Measurements from ENCODE around the gene STRIP1. TPM values are rescaled to one million over a fixed set of nuclear protein-coding genes. Genes with fewer than 3 reads are reported as not detected.

The STRIP1 gene
- total RNA-seq, 6 experiments from 2014 or later: 9.9 to 15.5 (median 12.4) TPM

GRCh38 chr1:110002695-110003094 is 31.7 kb upstream of the STRIP1 start:
- no peak for TF ChIP-seq POLR2A (IDR thresholded peaks at IDR 0.05)
- TF ChIP-seq CTCF (IDR thresholded peaks at IDR 0.05): no peak
- WGBS (ENCODE audit: insufficient coverage, low coverage, low lambda C conversion rate, missing lambda C conversion rate): 83% methylated on average over 1 of the region's 1 CpG
- no peaks in the 10 kb centered on the region for H3K9me3 ChIP-seq
- H3K27ac ChIP-seq: peak overlapping the region in 1 of 3 donors; percentile 35
- intact Hi-C loops (cut with DNase I): no loop called here
- H3K27me3 ChIP-seq: no peaks in the 10 kb centered on the region
- DNase-seq: no peak
- peaks cover 0 to 52% (median 17%) of the 10 kb centered on the region in 4 donors for H3K4me1 ChIP-seq
- H3K4me3 ChIP-seq: no peak overlapping the region
- no peak for ATAC-seq
- no peaks in the 10 kb centered on the region for H3K36me3 ChIP-seq

- intact Hi-C loops (cut with DNase I): no loop called here
- Histone ChIP-seq H3K4me1 (peaks cover 0 to 64% (median 22%) of the 10 kb centered on the region in 4 donors), H3K4me3 (peak overlapping the region in 2 of 3 donors; percentile 18 to 47), H3K27ac (peak overlapping the region; percentile 1 to 45 (median 35)), H3K27me3 (no peaks in the 10 kb centered on the region), H3K36me3 (no peaks in the 10 kb centered on the region), H3K9me3 (no peaks in the 10 kb centered on the region)
- DNase-seq: peak; percentile 39 to 73 (median 69)
- 19% methylated on average over 8 of the region's 8 CpGs for WGBS (ENCODE audit: insufficient coverage, low coverage, low lambda C conversion rate, missing lambda C conversion rate)
- peak; percentile 84 to 91 (median 86) for ATAC-seq
- no peak for TF ChIP-seq POLR2A (IDR thresholded peaks at IDR 0.05)
- TF ChIP-seq CTCF (IDR thresholded peaks at IDR 0.05): no peak
Measured at GRCh38 chr1:110003747-110004428, 30.5 kb upstream of the STRIP1 start.

GRCh38 chr1:110004583-110004982 is 29.8 kb upstream of the STRIP1 start:
- Histone ChIP-seq H3K36me3 (peaks cover 0 to 6% (median 0%) of the 10 kb centered on the region in 4 donors), H3K4me3 (peak overlapping the region in 1 of 3 donors; percentile 47), H3K4me1 (peaks cover 0 to 71% (median 25%) of the 10 kb centered on the region in 4 donors), H3K27ac (peak overlapping the region in 2 of 3 donors; percentile 35 to 45), H3K27me3 (no peaks in the 10 kb centered on the region), H3K9me3 (no peaks in the 10 kb centered on the region)
- intact Hi-C loops (cut with DNase I): no loop called here
- ATAC-seq (no peak), DNase-seq (no peak)
- WGBS (ENCODE audit: insufficient coverage, low coverage, low lambda C conversion rate, missing lambda C conversion rate): 8% methylated on average over 1 of the region's 1 CpG
- TF ChIP-seq POLR2A (IDR thresholded peaks at IDR 0.05) (no peak), CTCF (IDR thresholded peaks at IDR 0.05) (no peak)

DNA sequence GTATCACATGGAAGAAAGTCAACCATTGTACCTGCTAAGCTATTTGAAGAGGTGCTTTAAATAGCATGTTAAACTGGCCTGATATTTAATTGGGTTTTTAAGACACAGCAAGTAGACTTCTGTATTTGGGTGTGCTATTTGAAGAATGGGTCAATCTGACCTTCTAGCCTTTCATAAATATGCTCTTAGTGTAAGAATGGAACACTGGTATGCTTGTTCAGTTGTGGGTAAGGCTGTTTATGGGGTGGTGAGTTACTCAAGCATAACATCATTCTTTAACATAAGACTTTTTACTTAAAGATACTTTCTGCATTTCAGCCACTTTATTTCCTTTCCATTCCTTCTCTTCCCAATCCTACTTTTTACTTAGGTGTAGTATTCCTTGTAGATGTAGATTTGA is 28.5 kb upstream of the STRIP1 start:
- Histone ChIP-seq H3K27ac (no peak overlapping the region), H3K36me3 (peaks cover 0 to 19% (median 7%) of the 10 kb centered on the region in 4 donors), H3K9me3 (no peaks in the 10 kb centered on the region), H3K27me3 (no peaks in the 10 kb centered on the region), H3K4me1 (peaks cover 0 to 77% (median 26%) of the 10 kb centered on the region in 4 donors), H3K4me3 (no peak overlapping the region)
- ATAC-seq (no peak), DNase-seq (no peak)
- intact Hi-C loops (cut with DNase I): no loop called here
- no peak for TF ChIP-seq POLR2A (IDR thresholded peaks at IDR 0.05)
- no peak for TF ChIP-seq CTCF (IDR thresholded peaks at IDR 0.05)

Measured in right lobe of liver (tissue), 6 donors.